GM21786 (cell line): ENCODE results near the gene GNG7.
"Not testable (repeated sequence)": the region's sequence is repeated elsewhere in the genome, so short reads cannot be mapped to it uniquely, and the experiment has no call there.

Experiments
- ATAC-seq: cut with Tn5 transposase; IDR thresholded peaks from one replicate; pipeline ENCODE4 v1.9.1; 2021; ENCODE audit not compliant: unreplicated experiment

Gene GNG7

DNA sequence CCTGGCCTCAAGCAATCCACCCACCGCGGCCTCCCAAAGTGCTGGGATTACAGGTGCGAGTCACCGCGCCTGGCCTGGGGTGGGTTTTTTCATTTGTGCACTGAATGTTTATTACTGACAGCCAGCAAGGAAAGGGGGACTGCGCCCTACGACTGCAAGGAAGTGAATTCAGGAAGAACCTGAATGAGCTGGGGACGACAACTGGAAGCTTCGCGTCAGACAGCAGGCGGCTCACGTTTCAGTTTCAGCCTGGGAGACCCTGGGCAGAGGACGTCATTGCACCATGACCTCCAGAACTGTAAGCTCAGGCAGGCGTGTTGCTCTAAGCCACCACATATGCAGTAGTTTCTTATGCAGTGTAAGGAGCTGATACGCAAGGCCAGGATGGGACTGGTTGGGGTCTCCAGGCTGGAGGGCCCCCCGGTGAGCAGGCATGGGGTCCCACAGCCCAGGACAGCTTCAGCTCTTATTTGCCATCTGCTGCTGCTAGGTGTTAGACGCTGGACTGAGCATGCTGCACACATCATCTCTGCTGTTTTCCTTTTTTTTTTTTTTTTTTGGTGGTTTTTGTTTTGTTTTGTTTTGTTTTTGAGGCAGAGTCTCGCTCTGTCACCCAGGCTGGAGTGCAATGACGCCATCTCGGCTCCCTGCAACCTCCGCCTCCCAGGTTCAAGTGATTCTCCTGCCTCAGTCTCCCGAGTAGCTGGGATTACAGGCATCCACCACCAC, 160.0 kb downstream of the GNG7 start:
- ATAC-seq = no peak

DNA sequence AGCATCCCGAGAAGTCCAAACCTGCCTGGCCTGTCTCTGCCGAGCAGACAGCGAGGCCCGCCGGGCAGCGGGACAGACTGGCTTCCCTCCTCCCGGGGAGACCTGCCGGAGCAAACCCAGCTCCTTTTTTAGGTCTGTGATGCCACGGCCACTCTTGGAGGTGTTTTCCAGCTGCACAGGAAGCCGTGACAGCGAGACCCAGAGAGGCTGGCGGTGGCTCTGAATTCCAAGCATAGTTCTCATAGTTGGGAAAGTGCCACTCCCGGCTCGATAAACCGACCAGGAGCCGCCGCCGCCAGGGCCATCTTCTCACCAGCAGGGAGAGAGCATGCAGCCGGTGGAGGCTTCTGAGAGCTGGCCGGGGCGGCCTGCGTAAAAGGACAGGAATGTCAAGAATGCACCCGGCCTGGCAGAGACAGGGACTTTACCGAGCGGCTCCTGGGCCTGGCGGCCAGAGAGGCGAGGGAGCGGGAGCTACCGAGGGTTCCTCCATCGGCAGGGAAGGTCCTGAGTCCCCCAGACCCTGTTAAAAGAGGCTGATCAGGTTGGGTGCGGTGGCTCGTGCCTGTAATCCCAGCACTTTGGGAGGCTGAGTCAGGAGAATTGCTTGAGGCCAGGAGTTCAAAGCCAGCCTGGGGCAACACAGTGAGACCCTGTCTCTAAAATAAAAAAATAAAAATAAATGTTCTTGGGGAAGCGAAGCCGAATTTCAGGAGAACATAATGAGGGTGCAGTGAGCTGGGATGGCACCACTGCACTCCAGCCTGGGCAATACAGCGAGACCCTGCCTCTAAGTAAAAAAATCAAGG, 161.6 kb downstream of the GNG7 start:
- ATAC-seq = no peak

DNA sequence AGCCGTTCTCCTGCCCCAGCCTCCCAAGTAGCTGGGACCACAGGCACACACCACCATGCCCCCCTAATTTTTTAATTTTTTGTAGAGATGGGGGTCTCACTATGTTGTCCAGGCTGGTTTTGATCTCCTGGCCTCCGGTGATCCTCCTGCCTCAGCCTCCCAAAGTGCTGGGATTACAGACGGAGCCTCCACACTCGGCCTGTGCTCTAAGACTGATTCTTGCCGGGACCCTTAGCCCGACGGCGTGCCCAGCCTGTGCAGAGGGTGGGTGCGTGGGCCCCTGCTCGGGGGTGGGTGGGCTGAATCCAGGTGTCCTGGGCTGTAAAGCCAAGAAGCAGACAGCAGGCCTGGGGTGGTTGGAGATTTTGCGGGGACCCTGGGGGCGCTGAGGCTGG, 162.2 kb downstream of the GNG7 start:
- no peak for ATAC-seq

DNA sequence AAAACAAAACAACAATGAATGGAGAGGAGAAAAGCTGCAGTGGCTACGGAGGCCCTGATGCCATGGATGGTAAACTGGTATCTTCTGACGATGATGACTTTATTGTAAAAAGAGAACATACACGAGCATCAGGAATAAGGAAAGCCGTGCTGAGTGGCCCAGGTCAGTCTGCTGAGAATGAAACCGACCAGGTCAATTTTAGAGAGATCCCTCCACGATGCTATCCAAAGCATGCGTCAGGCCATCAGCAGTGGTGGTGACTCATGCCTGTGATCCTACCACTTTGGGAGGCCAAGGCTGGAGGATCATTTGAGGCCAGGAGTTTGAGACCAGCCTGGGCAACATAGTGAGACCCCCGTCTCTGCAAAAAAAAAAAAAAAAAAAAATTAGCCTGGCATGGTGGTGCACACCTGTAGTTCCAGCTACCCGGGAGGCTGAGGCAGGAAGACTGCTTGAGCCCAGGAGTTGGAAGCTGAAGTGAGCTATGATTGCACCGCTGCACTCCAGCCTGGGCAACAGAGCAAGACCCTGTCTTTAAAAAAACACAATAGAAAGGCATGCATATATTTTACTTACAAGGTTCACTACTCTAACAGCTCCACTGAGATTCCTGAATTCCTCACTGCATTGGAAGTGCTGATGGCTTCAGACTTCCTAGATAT, 164.3 kb downstream of the GNG7 start:
- ATAC-seq = no peak

DNA sequence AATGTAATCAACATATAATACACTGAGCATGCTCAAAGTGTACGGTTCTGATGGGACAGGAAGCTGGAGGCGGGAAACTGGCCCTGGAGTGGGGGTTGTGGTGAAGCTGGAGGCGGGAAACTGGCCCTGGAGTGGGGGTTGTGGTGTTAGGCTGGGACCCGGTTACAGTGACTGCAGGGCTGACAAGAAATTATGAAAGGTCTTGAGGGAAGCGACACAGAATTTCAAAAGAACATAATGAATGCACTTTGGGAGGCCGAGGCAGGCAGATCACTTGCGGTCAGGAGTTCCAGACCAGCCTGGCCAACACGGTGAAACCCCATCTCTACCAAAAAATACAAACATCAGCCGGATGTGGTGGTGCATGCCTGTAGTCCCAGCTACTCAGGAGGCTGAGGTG, 164.9 kb downstream of the GNG7 start:
- not testable (repeated sequence) for ATAC-seq

DNA sequence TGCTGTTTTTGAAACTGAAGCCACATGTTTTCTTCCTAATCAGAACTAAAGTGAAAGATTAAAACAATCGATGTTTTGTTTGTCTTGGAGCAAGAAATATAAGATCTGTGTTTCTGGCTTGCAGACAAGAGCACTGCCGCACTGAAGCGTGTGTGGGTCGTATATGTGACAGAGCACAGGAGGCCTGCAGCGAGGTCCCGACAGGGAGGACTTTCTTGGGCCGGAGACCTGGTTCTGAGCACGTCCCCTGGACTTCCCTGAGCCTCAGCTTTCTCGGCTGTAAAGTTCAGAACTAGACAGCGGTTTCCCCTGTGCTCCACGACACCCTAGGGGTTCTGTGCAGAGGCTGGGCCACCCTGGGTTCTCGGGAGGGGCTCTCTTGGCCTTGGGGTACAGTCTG, 166.0 kb downstream of the GNG7 start:
- ATAC-seq = no peak

DNA sequence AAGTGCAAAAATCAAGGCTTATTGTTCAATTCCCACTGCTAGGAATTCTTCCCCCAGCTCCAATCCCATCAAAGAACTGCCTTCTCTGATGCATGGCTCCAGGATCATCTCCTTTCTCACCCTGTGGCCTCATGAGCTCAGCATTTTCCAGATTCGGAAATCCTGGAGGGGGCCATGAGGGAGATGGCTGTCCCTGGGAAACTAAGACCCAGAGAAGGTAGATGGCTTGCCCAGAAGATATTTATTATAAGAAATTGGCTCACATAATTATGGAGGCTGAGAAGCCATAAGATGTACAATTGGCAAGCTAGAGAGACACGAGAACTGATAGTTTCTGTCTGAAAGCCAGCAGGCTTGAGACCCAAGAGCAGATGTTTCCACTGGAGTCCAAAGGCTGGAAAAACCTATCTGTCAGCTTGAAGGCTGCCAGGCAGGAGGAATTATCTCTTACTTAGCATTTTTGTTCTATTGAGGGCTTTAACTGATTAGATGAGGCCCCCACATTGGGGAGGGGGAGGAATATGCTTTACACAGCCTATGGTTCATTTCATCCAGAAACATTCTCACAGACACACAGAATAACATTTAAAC, 168.0 kb downstream of the GNG7 start:
- no peak for ATAC-seq

DNA sequence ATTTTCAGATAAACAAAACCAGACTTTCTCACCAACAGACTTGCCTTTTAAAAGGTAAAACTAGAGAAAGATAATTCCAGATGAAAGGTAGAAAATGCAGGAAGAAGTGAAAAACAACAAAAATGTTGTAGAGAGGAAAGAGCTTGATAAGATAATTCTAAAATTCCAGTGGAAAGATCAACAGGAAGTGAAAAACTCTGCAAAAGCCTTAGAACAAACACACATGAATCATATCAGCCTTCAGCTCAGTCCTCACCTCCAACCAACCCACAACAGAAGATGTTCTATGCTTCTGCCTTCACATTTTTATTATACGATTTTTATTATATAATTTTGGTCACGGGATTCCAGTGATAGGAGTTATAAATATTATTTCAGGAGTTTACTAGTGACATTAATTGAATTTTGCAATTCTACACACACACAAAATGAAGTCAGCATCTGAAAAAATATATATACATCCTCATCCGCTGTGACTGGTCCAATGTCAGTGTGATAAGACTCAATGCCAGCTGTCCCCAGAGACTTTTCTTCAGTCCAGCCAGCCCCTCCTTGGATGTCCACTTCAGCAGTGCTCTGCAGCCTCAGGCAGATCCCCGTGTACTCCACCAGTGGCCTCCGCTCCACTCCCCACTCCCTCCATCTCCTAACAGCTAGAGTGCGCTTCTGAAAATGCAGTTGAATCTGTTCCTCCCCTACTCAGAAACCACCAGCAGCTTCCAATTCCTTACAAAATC, 168.6 kb downstream of the GNG7 start:
- ATAC-seq = no peak

DNA sequence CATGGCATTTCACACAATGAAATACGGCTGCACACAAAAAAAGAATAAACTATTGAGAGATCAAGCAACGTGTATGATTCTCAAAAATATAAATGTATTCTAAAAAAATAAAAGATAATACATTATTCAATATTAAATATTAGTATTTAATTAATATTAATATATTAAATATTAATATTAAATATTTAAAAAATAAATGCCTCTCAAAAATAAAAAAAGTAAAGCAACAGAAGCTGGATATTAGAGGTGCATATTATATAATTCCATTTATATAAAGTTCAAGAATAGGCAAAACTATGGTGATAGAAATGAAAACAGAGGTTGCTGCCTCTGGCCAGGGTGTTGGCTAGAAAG, 169.4 kb downstream of the GNG7 start:
- no peak for ATAC-seq

DNA sequence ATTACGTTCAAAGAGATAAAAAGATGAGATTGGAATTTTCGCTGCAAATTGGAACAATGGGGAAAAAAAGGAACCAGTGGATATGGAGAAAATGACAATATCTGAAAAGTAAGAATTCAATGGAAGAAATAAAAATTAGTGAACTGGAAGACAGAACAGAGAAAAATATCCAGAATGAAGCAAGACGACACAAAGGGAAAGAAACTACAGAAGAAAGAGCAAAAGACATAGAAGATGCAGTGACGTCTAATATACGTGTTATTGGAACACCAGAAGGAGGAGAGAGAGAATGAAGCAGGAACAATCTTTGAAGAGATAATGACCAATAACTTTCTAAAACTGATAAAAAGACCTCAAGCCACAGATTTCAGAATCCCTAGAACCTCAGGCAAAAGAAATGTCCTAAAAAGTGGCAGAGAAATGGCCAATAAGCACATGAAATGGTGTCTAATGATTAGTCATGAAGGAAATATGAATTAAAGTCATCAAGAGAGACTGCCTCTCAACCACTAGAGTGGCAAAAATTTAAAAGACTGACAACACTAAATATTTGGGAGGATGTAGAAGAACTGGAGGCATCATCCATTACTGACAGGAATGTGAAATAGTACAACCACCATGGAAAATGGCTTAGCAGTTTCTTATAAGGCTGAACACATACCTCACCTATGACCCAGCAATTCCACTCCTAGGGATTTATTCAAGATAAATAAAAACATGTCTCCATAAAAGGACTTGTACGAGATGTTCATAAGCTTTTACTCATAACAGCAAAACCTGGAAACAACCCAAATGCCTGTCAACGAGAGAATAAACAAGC, 170.0 kb downstream of the GNG7 start:
- ATAC-seq = no peak

DNA sequence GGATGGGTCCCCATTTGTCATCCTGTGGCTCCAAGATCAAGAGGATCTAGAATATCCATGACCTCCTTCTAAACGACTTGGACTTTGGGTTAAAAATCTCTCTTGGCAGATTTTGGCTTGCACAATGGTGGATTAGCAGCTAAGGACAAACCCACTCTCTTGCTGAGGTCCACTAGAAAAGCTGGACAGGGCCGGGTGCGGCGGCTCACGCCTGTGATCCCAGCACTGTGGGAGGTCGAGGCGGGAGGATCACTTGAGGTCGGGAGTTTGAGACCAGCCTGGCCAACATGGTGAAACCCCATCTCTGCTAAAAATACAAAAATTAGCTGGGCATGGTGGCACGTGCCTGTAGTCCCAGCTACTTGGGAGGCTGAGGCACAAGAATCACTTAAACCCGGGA, 172.6 kb downstream of the GNG7 start:
- ATAC-seq = not testable (repeated sequence)

DNA sequence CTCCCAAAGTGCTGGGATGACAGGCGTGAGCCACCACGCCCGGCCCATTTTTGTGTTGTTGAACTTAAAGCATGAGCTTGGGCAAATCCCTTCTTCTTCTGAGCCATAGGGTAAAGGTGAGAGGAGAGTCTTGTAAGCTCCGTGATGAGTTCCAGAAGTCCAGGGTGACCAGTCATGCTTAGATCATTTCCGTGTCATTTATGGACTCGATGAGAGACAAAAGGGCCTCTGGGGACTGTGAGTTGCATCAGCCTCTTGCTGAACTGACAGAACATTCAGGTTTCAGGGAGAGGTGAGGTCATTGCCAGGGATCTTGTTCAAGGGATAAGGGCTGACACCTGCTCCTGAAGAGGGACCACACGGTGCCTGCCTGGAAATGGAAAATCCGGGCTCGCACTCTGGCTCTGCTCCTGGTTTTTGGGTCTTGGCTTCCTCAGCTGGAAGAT, 173.0 kb downstream of the GNG7 start:
- no peak for ATAC-seq

DNA sequence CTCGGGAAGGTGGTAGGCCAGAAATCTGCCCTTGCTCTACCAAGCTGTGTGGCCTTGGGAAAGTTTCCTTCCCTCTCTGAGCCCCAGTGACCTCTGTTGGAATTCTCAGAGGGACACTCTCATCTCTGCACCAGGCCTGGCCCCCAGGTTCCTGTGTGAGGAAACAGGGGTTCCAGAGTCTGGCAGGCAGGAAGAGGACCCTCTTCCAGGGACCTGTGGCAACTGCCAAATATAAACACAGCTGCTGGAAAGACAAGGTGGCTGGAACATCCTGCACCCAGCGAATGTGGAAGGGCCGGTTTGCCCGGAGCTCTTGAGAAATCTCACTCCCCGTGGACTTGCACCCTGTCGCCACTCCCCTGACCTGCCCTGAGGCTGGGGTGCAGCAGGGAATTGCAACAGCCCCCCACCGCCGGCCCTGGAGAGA, 173.8 kb downstream of the GNG7 start:
- ATAC-seq = no peak

DNA sequence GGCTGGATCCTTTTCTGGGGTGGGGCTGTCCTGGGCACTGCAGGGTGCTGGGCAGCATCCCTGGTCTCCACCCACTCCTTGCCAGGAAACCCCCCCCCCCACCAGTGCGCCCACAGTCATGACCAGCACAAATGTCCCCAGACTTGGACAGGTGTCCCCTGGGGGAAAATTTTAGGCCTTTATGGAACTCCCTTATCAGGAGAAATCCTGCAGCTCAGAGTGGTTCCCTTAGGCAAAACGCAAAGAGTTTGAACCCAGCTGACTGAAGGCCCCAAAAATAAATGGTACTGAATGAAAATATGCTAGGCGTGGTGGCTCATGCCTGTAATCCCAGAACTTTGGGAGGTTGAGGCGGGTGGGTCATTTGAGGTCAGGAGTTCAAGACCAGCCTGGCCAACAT, 174.8 kb downstream of the GNG7 start:
- no peak for ATAC-seq

DNA sequence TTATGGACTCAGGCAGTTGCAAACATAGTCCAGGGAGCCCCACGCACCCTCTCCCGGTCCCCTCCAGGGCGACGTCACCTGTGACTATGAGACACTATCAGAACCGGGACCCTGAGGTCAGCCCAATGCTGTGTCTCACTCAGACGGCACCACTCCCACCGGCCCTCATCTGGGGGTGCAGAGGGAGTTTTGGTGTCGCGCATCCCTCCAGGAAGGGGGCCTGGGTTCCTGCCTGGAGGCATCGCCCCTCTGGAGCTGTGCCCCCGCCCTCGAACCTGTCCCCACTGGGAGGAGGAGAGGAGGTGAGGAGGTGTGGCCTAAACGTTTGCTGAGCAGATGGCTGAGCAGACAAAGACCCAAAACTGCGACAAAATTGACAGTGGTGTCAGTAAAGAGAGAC, 175.3 kb downstream of the GNG7 start:
- ATAC-seq = no peak

DNA sequence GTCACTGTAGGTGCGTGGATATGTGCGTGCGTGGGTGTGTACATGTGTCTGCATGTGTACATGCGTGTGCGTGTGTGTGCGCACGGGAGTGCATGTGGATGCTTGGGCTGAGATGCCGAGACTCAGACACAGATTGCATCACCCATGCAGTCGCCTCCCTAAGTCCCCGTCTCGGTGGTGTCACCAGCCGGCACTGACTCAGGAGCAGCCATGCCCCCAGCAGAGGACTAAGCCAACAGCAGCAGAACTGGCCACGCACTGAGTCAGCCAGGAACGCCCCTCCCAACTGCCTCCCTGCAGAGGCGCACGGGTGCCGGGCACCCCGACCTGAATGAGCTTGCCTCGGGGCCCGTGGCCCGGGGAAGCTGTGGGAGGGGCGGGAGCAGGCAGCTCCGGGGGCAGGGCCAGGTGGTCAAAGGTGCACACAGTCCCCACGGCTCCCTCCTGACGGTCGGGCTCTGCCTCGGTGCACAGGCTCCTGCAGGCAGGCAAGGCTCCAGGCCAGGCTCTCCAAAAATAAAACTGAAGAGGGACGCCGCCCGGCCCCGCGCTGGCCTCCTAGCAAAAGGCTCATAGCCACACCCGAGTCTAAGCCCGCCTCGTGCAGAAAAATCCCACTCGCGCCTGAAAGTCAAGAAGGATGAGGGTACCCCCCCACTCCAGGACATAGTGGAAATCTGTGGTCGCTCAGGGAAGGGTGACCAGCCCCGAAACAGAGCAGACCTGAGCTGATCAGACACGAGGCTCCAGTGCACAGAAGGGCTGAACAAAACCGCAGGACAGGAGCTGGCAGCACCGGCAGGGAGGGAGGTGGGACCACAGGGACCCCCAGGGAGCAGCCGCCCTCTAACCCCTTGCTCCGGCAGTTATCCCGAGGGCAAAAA, 177.4 kb downstream of the GNG7 start:
- no peak for ATAC-seq

DNA sequence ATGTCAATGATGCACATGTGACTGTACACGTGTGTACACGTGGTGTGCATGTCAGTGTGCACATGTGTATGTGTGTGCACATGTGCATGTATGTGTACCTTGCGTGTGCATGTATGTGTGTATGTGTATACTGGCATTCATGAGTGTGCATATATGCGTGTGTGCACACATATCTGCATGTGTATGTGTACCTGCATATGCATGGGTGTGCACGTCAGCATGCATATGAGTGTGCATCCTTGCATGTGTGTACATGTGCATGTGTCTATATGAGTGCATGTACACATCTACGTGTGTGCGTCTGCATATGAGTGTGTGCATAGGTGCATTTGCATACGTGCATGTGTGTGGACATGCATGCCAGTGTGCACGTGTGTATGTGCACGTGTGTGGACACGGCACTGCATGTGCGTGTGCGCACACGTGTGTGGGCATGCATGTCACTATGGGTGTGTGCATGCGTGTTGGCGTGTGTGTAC, 178.1 kb downstream of the GNG7 start:
- no peak for ATAC-seq

DNA sequence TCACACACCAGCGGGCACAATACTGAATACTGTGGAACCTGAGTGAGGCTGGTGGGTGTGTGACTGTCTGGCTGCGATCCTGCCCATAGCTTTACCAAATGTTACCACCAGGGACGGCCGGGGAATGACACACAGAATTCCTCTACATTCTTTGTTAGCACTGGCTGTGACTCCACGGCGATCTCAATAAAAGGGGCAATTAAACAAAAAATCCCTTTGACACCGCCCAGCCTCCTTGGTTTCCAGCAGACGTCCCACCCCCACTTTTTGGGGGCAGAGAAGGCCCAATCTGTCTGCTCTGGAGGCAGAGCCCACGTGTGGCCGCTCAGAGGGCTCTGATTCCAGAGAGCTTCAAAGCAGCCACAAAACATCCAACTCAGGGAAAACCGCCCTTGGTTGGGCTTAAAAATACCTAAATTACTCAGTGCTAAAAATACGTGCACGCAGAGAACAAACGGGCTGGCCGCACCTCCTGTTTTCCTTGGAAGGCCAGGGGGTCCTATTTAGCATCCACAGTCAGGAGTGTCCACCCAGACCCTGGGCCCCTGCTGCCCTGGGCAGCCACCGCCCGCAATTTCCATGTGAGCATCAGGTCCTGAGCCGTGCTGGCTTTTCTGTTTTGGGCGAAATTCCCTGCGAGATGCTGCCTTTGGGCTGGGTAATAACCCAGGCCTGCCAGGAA, 178.7 kb downstream of the GNG7 start:
- ATAC-seq = no peak
